ENCODE measurements around the gene KCNK3.

Gene KCNK3

GRCh38 chr2:26778507-26778906, 86.0 kb downstream of the KCNK3 start:
- DNase-seq = no peak

GRCh38 chr2:26780203-26780760, 87.8 kb downstream of the KCNK3 start:
- no peak for DNase-seq
